Kidney (tissue), 14 donors: Measurements from ENCODE around the gene CLEC3B. TPM values are rescaled to one million over a fixed set of nuclear protein-coding genes. Genes with fewer than 3 reads are reported as not detected.

ENCODE experiments used
- DNase-seq, 5 donors: peaks; one replicate each; pipeline ENCODE4 v3.0.0-alpha.2; 2013 to 2020
- FAIRE-seq: peaks from 2 replicates; lab custom pipeline; 2012; peaks lifted over from hg19 to GRCh38; lab: Jason Lieb, UNC
- H3K27ac ChIP-seq, 2 donors: one replicate each; pipeline ENCODE4 v1.7.0; 2013; ENCODE audit warnings: low read depth in 2 of 2, low read length in 2 of 2, inconsistent platforms in 1 of 2
- H3K27me3 ChIP-seq: one replicate; pipeline ENCODE4 v1.7.1; 2013; ENCODE audit warnings: low read length, inconsistent platforms; ENCODE audit not compliant: control insufficient read depth, insufficient read depth
- H3K36me3 ChIP-seq, 3 donors: one replicate each; pipeline versions ENCODE4 v1.7.0 to v1.7.1; 2013; ENCODE audit warnings: low read length in 3 of 3, control low read depth in 1 of 3, inconsistent platforms in 1 of 3; ENCODE audit not compliant: insufficient read depth in 3 of 3, control insufficient read depth in 2 of 3
- H3K4me1 ChIP-seq, 3 donors: one replicate each; pipeline versions ENCODE4 v1.7.0 to v1.7.1; 2013; ENCODE audit warnings: low read length in 3 of 3, inconsistent platforms in 1 of 3, low read depth in 1 of 3; ENCODE audit not compliant: control insufficient read depth in 2 of 3, insufficient read depth in 2 of 3
- H3K4me3 ChIP-seq, 3 donors: one replicate each; pipeline versions ENCODE4 v1.7.0 to v1.8.1; 2013; ENCODE audit warnings: low read length in 3 of 3, control low read depth in 1 of 3, inconsistent platforms in 1 of 3
- H3K9ac ChIP-seq, 3 donors: one replicate each; pipeline versions ENCODE4 v1.7.0 to v1.7.1; 2013; ENCODE audit warnings: low read length in 3 of 3, control low read depth in 1 of 3, inconsistent platforms in 1 of 3
- H3K9me3 ChIP-seq, 3 donors: one replicate each; pipeline versions ENCODE4 v1.7.0 to v1.7.1; 2013; ENCODE audit warnings: low read length in 3 of 3, control low read depth in 1 of 3, inconsistent platforms in 1 of 3; ENCODE audit not compliant: control insufficient read depth in 2 of 3, insufficient read depth in 1 of 3
- CTCF ChIP-seq: IDR thresholded peaks from 3 replicates; pipeline ENCODE4 v1.5.1; 2012; ENCODE audit warnings: mild to moderate bottlenecking, moderate library complexity, borderline replicate concordance; ENCODE audit not compliant: insufficient read depth; ENCODE audit errors: extremely low read depth
- intact Hi-C: fragments of 100-400 bp; cut with DNase I; formaldehyde crosslinking; loops from one replicate; pipeline ENCODE4 v1.11.1; 2022
- polyA plus RNA-seq: library from polyadenylated mRNA; stranded (reverse); fragments of 350-450 nt; fragmentation: Illumina TruSeq; extraction: RNeasy Lipid Tissue Mini Kit (QIAGEN cat#74804); gene quantifications from one replicate; pipeline ENCODE4 v1.2.3, GENCODE V29; 2014; ENCODE audit warnings: low read depth, low replicate concordance; ENCODE audit not compliant: insufficient read depth
- total RNA-seq: library from RNA; stranded (reverse); fragmentation: NEBNext Ultra II Directional; extraction: Animal tissue kit (Norgen Biotek cat#: 25700); gene quantifications from one replicate; pipeline ENCODE4 v1.2.1, GENCODE V29; 2021
- donor health status: control.
- donor health status: control.
- donor health status: control.
- donor health status: control.
- donor health status: control.
- donor health status: DM: yes; HTN: yes; CAD: no.
- donor health status: Normal renal cell carcinoma (clear cell type).

Gene CLEC3B
- total and polyA plus RNA-seq, 2 donors from 2014 or later, result 45.3 to 284 TPM

GRCh38 chr3:45067486-45067885 lies 41.4 kb downstream of the CLEC3B start:
- FAIRE-seq, result no peak
- no peak for TF ChIP-seq CTCF
- intact Hi-C loops, result no loop called here

GRCh38 chr3:45067941-45068340 lies 41.8 kb downstream of the CLEC3B start:
- TF ChIP-seq CTCF, result no peak
- intact Hi-C loops, result no loop called here
- no peak for FAIRE-seq
- Histone ChIP-seq H3K9me3 (peaks cover 0 to 4% (median 0%) of the 10 kb centered on the region in 3 donors), H3K4me1 (no peaks in the 10 kb centered on the region), H3K36me3 (no peaks in the 10 kb centered on the region), H3K27ac (no peak overlapping the region), H3K9ac (no peak overlapping the region), H3K4me3 (no peak overlapping the region), H3K27me3 (no peaks in the 10 kb centered on the region)
- DNase-seq, result no peak

More at GRCh38 chr3:45067486-45067885, 41.4 kb downstream of the CLEC3B start:
- Histone ChIP-seq H3K4me3 (no peak overlapping the region), H3K27ac (no peak overlapping the region), H3K4me1 (no peaks in the 10 kb centered on the region), H3K36me3 (no peaks in the 10 kb centered on the region), H3K9ac (no peak overlapping the region), H3K9me3 (peaks cover 0 to 4% (median 0%) of the 10 kb centered on the region in 3 donors), H3K27me3 (no peaks in the 10 kb centered on the region)
- DNase-seq, result no peak

GRCh38 chr3:45071075-45071474 lies 45.0 kb downstream of the CLEC3B start:
- no peaks in the 10 kb centered on the region for H3K4me1 ChIP-seq
- H3K27me3 ChIP-seq, result no peaks in the 10 kb centered on the region
- no peaks in the 10 kb centered on the region for H3K36me3 ChIP-seq
- no peak for TF ChIP-seq CTCF
- intact Hi-C loops, result no loop called here
- no peak overlapping the region for H3K27ac ChIP-seq
- no peak for DNase-seq
- no peak overlapping the region for H3K9ac ChIP-seq
- FAIRE-seq, result no peak
- peaks cover 0 to 4% (median 0%) of the 10 kb centered on the region in 3 donors for H3K9me3 ChIP-seq
- H3K4me3 ChIP-seq, result no peak overlapping the region
